Stimulated activated CD8-positive, alpha-beta memory T cell treated with anti-CD3 and anti-CD28 coated beads, Interleukin-7, amount 100 ng/mL, for 4 hours (primary cell): Measurements from ENCODE around the gene CA4.
"Not testable (repeated sequence)": the region's sequence is repeated elsewhere in the genome, so short reads cannot be mapped to it uniquely, and the experiment has no call there.

Source experiments
- DNase-seq, 2 donors: peaks; one replicate each; pipeline ENCODE4 v3.0.0-alpha.2; 2020; ENCODE audit warnings: low read depth in 2 of 2

CA4 gene

DNA sequence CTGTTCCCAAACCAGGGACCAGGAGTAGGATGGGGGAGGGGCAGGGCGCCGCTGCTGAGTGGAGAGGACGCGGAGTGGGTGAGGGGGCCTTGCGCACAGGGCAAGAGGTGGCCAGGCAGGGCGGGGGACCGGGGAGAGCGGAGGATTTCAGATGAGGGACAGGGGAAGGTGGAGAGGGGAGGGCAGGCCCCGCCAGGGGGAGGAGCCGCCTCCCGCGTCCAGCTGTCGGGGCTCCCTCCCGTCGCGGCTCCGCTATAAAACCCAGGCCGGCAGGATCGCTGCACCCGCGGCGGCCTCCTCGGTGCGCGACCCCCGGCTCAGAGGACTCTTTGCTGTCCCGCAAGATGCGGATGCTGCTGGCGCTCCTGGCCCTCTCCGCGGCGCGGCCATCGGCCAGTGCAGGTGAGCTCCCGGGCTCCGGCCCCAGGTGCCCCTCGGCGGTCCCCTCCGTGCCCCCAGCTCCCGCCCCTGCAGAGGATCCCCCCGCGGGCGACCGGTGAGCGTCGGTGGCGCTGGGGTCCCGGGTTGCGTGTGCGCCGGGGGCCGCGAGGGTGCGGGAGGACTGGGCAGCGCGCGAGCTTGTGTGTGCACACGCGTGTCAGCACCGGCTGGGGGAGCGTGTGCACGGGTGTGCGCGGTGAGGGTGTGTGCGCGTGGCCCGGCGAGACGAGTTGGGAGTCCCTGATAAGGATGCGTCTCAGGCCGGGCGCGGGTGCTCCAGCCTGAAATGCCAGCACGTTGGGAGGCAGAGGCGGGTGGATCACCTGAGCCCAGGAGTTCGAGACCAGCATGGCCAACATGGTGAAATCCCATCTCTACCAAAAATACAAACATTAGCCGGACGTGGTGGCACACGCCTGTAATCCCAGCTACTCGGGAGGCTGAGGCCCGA is at the start of gene CA4:
Gene CA4 (plus strand): TSS at position 283 of the 892 bp plus-strand sequence. CDS start 62 bp downstream, at position 345.
- DNase-seq: no peak

DNA sequence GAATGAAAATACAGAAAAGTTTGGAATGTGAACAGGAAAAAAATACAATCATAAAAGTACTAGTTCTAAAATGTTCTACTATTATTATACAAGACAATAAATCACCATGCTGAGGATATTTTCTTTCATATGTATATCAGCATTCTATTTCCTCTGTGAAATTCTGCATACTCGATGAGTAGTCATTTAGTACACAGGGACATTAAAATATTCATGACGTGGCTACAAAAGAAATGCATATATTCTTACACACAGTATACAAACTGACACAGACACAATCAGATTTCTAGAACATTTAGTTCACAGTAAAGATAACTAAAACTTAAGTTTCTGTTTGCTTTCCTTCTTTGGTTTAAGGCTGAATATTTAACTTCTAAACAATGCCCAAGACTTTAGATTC is 49.2 kb upstream of the CA4 start:
- DNase-seq: not testable (repeated sequence)

DNA sequence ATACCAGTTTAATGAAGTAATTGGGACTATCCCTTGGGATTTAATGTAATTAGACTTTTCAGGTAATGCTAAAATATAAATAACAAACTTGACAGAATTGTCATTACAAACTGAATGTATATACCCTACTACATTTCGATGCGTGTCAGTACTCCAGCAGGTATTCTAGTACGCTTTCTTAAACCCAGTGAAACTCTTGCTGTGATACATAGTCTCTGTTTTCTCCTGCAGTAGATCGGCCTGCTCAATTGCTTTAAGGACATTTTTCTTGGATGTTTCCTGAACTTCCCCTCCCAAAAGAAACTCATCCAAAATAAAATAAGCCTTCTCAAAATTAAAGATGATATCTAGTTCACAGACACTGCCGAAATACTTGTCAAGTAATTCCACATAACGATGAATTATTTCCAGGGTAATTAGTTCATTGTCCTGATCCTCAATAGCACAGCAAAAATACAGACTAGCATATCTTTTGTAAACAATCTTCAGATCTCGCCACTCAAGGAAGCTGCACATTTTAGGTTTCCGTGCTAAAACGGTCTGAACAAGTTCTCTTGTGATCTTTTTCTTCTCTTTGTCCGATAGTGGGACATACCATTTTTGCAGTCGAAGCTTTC is 47.6 kb upstream of the CA4 start:
- not testable (repeated sequence) for DNase-seq

DNA sequence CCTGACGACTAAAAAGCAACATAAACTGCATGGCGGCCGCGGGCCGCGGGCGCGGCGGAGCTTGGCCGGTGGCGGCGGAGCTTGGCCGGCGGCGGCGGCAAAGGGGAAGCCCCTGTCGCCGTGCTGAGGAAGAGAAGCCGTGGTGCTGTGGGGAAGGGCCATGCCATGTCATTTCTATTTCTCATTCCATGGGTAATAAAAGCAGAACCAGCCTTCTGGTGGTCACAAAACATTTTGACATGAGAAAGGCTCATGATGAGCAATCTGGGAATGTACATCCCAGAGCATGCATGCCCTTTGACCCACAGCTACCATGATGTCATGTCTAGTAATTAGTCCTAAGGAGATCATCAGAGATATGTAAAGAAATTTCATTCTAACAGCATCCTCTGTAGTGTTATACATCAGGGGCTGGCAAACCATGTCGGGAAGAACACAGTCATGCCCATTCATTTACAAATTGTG is 47.1 kb upstream of the CA4 start:
- DNase-seq: no peak

DNA sequence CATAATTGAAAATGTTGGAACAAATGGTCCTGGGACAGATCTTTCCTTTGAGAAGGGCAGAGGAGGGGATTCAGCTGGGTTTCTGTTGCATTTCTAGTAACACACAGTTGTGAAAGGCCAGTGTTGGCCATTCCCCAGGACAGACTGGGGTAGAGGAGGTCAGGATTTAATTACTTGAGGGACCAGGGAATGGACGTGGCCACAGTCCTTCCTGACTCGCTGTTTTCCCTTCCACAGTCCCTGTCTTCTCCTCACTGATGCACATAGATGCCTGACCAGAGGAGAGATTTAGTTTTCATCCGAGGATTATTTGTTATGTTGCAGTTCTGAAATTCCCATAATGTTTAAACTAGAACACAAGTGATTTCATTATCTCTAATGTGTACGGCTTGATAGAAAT is 45.8 kb upstream of the CA4 start:
- DNase-seq: no peak

DNA sequence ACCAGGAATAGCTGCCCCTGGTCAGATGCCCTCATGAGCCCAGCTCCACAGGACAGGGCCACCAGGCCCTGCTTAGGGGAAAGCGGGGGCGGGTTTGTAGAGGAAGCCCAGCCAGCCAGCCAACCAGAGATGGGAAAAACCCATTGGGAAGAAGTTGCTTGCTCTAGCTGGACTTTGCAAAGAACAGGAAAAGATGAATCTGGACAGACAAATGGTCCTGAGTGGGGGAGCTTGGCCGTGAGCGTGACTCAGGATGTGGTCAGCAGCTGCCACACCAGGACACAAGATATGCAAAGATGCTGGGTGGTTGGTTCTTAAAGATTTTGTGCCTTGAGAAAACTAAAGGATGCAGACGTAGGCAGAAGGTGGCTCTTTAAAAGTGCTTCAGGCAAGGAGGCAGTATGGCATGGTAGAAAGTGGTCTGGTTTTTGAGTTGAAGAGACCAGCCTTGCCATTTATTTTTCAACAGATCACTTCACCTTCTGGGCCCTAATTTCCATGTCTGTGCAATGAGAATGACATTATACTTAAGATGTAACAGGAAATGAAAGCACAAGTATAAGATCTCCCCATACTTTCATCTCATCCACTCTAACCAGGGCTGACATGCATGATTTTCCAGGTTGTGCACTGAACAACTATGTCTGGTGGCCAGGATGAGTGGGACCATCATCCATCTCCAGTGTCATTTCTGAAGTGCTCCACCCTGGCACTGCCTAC is 43.3 kb upstream of the CA4 start:
- no peak for DNase-seq

DNA sequence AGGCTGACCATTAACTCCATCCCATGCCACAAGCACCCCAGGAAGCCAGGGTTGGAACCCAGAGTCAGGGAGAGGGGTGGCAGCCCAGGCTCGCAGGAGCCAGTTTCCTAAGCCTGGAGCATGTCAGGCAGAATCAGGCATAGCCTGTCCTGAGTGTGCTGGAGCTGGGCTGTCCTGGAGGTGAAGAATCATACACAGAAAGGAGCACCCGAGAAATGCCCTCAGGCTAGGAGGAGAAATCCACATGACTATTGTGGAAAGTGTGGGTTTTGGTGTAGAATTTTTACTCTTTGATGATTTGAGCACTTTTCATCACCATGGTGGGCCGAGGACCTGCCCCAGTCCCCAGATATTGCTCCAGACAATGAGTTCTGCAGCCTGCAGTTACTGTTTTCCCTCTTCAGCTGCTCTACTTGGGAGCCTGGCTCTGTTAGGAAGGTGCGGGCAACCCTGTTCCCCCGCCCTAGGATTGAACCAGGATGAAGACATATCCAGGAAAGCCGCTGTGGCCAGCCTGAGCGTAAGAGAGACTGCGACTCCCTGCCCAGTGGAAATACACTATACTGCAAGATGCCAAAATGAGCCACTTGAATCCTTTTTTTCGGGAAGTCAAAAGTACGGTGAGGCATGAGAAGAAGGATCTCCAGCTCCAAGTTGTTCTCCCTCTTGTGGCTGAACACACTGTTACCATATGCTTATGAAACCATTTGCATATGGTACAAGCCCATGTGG is 42.1 kb upstream of the CA4 start:
- DNase-seq: no peak

DNA sequence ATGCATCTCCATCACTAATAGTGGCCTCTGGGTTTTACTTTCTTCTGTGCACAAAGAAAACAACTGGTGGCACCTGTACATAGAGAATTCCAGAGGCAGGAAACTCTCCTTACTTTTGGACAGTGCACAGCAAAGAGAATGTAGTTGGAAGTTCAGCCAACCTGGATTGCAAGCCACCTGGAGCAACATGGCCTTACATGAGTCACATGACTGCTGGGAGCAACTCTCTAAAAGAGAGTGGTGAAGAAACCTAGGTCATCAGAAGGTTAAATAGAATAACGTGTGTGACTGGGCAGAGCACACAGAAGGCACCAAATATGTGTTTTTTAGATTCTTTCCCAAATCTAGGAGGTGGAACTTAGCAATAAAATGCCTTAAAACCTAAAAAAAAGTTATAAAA is 41.5 kb upstream of the CA4 start:
- not testable (repeated sequence) for DNase-seq

DNA sequence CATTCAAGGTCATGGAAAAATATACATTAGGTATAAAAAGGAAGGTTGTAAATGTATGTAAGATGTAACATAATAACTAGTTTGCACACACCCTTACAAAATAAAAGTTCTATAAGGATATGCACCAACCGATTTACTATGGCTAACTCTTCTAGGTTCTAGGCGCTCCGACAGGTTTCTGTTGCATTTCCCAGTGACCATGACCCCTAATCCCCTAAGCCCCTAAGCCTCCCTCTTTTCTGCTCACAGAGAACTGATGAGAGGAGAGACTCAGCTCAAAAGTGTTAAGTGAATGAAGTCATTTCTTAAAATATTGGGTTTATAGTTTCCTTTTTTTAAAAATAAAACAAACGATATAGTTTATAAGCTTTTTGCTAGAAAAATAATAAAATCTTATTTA is 41.1 kb upstream of the CA4 start:
- DNase-seq: no peak

DNA sequence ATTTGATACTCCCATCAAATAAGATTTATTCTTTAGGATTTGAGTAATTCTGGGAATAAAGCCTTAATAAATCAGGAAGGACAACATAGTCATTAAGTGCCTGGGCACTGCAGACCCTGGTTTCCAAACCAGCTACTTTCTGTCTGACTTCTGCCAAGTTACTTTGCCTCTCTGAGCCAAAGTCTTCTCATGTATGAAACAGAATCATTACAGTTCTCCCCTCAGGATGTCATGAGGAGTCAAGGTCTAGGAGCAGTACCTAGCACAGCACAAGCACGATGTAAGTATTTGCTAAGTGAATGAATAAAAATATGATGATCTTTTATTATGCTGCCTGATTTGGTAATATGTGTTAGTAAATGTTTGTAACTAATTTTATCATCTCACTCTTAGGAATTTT is 40.6 kb upstream of the CA4 start:
- no peak for DNase-seq

DNA sequence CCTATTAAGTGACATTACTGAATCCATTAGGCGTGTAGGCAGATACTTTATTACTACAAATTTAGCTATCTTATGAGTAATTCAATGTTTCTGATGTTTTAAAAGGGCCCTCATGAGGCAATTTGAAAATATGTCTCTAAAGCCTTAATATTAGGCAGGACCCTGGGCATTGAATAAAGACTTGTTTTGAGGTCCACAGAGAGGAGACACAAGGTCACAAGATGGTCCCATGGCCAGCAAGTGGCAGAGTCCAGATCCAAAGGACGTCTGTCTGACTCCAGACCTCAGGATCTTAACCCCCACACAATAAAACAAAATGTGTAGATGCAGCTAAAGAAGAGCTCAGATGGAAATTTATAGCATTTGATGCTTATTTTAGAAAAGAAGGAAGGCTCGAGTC is 39.2 kb upstream of the CA4 start:
- no peak for DNase-seq

DNA sequence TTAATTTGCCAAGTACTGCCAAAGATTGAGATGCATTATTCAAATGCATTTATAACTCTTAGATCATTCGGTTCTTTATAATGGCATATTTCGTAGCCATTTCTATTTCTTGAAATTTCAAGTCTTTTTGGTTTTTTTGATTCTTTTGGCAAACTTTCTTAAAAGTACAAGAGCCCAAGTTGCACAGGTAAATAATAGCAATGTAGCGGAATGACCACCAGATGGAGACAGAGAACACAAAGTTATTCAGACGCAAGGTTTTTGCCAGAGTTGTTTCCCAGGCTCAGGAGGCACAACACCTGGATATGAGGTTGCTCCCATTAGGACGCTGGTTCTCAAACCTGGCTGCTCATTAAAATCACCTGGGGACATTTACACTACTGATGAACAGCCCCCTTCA is 38.1 kb upstream of the CA4 start:
- DNase-seq: not testable (repeated sequence)

DNA sequence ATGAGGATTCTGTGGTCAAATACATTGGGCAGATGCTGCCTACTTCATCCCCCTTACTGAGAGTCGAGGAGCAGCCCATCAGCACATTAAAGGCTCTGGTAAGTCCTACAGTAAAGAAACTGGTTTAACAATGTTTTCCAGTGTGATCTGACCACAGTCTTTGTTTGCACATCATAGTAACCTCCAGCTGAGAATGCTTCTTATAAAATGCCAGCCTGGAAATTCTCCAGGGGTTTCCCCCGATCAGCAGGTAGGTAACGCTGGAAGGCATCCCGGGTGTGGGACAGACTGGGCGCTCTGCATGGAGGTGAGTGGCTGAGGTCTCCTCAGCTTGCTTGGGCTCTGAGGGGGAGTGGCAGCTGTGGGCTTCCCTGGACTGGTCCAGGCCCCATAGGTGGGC is 34.4 kb upstream of the CA4 start:
- DNase-seq: not testable (repeated sequence)

DNA sequence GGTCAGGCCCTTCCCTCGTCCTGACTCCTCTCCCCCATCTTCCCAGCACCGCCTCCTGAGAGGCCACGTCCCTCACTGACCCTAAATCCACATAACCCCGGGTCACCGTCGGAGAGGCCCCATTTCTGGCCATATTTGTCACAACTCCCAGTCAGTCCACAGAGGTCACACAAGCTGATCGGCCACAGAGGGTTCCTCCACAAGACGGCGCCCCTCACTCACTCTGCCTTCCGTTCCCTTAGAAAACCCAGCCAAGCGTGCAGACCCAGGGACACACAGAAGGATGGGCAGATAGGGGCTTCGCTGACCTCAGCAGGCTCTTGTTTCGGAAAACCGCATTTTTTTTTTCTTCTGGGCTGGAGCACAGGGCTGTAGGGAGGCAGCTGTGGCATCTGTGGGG is 33.6 kb upstream of the CA4 start:
- DNase-seq: not testable (repeated sequence)

DNA sequence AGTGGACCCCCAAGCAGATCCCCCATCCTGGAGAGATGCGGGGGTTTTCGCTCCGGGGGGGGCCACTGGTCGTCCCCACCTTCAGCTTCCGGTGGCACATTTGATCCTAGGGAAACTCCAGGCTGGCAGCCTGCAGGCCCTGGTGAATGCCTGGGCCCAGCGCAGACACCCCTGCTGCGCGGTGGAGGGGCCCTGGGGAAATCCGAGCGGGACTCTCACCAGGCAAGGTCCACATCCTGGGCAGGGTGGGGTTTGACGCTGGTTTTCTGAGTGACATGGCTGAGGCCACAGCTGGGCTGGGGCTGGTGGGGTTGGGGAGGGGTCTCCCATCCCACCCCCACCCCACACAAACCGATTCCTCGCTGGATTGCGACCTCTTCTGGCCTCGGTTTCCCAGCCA is 30.6 kb upstream of the CA4 start:
- not testable (repeated sequence) for DNase-seq

DNA sequence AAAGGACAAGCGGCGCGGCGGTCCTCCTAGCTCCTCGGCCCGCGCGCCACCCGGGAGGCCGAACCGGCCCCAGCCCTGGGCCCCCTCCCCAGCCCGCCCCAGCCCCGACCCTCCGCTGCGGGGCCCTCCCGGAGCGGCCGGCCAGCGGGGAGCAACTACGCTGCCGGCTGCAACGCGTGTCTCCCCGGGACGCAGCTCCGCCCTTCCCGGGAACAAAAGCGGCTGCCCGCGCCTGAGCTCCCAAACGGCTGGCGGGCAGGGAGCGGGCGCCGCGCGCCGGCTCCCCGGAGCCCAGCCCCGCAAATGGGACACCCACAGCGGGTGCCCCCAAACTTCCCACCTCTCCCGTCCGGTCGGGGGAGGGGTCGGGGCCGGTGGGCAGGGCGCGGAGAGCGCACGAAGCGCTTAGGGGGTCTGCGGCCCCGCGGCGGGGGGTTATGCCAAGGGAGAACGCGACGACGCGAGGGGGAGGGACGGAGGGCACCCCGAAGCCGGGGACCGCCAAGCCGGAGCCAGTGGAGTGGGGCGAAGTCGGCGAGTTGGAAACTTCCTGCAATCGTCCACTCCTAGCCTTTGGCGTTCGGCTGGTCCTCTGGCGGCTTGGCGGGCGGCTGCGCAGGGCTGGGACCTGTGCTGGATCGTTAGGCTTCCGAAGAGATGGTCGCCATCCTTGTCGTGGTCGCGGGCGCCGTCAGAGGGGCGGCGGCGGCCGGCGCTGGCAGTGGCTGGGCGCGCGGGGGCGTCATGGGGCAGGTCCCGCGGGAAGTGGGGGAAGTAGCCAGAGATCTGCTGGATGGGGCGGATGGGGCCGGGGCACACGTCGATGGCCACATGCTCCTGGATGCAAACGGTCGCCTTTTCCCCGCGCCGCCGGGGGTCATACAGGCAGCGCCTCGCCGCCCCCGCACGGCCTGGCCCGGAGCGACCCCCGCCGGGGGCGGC is 29.7 kb upstream of the CA4 start:
- DNase-seq: not testable (repeated sequence)

DNA sequence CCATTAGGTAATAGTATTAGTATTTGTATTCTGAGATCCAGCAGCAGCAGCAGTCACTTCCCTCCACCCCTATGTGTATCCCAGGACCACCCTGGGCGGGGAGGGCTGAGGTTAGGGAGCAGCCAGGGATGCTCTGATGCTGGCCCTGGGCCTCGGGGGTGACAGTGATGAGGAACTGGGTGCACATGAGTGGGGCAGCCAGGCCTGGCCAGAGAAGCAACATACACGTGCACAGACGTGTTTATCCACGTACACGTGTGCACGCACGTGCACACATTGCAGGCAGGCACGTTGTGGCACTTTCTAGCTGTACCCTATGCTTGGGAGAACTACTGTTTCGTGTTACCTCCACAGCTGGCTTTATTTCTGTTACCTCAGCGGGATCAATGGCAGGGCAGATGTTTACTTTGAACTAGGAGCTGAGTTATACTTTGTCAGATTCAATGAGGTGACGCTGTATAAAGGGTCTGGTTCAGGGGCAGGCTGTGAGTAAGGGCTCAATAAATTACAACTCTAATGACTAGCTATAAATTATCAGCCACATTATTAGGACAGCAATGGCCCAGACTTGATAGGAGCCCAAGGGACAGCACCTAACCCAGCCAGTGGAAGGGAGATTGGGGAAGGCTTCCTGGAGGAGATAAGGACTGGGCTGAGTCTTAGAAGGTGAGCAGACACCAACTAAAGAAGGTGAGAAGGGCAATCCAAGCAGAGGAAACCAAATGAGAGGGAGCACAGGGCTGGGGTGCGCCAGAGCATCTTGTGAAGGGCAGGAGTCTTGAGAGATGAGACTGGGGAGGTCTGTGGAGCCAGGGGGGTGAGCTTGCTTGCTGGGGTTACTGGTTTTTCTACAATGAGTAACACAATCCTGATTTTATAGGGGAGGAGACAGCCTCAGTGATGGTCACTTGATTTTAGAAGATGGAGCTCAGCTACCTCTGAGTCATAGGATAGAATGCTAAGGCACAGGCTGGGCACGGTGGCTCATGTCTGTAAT is 22.4 kb upstream of the CA4 start:
- no peak for DNase-seq

DNA sequence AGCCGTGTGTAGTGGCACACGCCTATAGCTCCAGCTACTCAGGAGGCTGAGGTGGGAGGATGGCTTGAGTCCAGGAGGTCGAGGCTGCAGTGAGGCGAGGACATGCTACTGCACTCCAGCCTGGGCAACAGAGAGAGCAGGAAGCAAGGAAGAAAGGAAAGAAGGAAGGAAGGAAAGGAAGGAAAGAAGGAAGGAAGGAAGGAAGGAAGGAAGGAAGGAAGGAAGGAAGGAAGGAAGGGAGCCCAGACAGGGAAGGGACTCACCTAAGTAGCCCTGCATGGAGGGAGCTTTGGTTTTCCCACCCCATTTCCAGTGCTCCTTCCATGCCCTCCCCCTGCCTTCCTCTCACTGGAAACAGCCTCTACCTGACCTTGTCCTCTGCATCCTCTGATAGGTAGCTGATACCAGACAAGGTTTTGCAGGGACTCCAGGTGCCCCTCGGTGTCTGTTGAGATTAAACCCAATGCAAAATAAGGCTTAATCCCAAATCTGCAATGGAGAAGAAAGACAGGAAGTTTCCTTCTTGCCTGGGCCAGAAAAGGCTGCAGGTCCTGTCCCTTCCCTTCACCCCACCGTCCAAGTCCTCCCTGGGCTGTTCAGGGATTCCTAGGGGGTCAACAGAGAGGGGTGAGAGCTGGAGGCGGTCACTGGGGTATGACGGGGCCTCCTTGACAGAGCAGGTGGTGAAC is 21.5 kb upstream of the CA4 start:
- DNase-seq: no peak

DNA sequence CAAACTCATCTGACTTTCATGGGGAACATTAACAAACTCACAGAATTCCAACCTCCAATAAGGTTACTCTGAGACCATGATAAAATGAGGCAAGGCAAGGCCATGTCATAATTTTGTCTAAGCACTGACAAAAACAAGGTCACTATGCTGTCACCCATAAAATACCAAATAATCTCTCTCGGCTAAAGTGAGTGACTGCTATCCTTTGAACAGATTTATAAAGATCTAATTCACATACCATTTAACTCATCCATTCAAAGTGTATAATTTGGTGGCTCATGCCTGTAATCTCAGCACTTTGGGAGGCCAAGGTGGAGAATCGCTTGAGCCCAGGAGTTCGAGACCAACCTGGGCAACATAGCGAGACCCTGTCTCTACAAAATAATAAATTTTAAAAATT is 20.6 kb upstream of the CA4 start:
- DNase-seq: no peak
